Skeletal muscle satellite cell (primary cell): ENCODE data around the gene SCUBE2.
"Not testable (repeated sequence)": the region's sequence is repeated elsewhere in the genome, so short reads cannot be mapped to it uniquely, and the experiment has no call there.

ENCODE experiments used
- H3K27me3 ChIP-seq: 2 replicates; pipeline ENCODE4 v1.7.0; 2013; ENCODE audit warnings: low read length; ENCODE audit not compliant: control insufficient read depth, insufficient read depth
- H3K36me3 ChIP-seq: 2 replicates; pipeline ENCODE4 v1.7.0; 2013; ENCODE audit warnings: mild to moderate bottlenecking, control low read depth, low read length; ENCODE audit not compliant: insufficient read depth
- H3K4me1 ChIP-seq: 2 replicates; pipeline ENCODE4 v1.7.0; 2013; ENCODE audit warnings: low read length; ENCODE audit not compliant: control insufficient read depth, insufficient read depth
- H3K4me2 ChIP-seq: 2 replicates; pipeline ENCODE4 v1.7.0; 2013; ENCODE audit warnings: mild to moderate bottlenecking, low read length
- H3K4me3 ChIP-seq: 2 replicates; pipeline ENCODE4 v1.7.0; 2013; ENCODE audit warnings: low read length
- H3K9ac ChIP-seq: 2 replicates; pipeline ENCODE4 v1.7.0; 2013; ENCODE audit warnings: mild to moderate bottlenecking, low read depth, low read length, moderate library complexity
- H3K9me3 ChIP-seq: replicated peaks from 2 replicates; pipeline ENCODE4 v1.7.0; 2013; ENCODE audit warnings: mild to moderate bottlenecking, control low read depth, low read length

SCUBE2 gene

DNA sequence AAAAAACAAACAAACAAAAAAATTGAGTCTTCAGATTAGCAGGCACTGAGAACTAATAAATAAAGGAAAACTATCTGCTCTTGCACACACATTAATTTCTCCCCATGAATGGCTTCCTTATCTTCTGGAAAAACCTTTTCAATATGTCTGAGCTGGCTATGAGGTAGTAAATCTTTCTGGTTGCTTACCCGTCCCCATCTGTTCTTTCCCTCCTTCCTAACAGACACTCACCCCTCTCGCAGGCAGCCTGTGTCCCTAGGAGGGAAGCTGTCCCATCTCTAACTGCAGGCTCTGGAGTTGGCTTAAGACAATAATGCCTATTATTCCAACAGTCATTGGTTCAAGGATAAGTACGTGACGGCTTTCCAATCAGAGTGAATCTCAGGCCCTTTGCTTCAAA, 8.2 kb upstream of the SCUBE2 start:
- no peak overlapping the region for H3K4me2 ChIP-seq
- no peak overlapping the region for H3K9ac ChIP-seq
- no peaks in the 10 kb centered on the region for H3K4me1 ChIP-seq
- H3K36me3 ChIP-seq, result no peaks in the 10 kb centered on the region
- no peak overlapping the region for H3K4me3 ChIP-seq
- H3K27me3 ChIP-seq, result no peaks in the 10 kb centered on the region
- no peaks in the 10 kb centered on the region for H3K9me3 ChIP-seq

DNA sequence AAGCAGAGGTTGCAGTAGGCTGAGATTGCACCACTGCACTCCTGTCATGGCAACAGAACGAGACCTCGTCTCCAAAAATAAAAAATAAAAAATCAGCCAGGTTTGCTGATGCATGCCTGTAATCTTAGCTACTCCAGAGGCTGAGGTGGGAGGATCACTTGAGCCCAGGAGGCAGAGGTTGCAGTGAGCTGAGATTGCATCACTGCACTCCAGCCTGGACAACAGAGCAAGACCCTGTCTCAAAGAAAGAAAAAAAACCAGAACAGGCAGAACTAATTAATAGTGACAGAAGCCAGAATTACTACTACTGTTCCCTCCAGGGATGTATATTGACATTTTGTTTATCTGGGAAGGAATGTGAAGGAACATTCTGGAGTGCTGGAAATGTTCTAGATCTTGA, 7.1 kb upstream of the SCUBE2 start:
- H3K9ac ChIP-seq, H3K4me1 ChIP-seq, H3K27me3 ChIP-seq, H3K4me2 ChIP-seq, H3K9me3 ChIP-seq, H3K36me3 ChIP-seq, H3K4me3 ChIP-seq: not testable (repeated sequence)

GRCh38 chr11:9097186-9097943, 6.0 kb upstream of the SCUBE2 start:
- H3K9me3 ChIP-seq, H3K4me3 ChIP-seq, H3K36me3 ChIP-seq, H3K9ac ChIP-seq, H3K4me1 ChIP-seq, H3K4me2 ChIP-seq, H3K27me3 ChIP-seq: not testable (repeated sequence)

GRCh38 chr11:9096427-9096826, 5.0 kb upstream of the SCUBE2 start:
- Histone ChIP-seq H3K27me3 (no peaks in the 10 kb centered on the region), H3K9ac (no peak overlapping the region), H3K9me3 (no peaks in the 10 kb centered on the region), H3K36me3 (no peaks in the 10 kb centered on the region), H3K4me3 (no peak overlapping the region), H3K4me1 (no peaks in the 10 kb centered on the region), H3K4me2 (no peak overlapping the region)

- H3K9ac ChIP-seq, result no peak overlapping the region
- H3K4me3 ChIP-seq, result no peak overlapping the region
- H3K4me1 ChIP-seq, result no peaks in the 10 kb centered on the region
- H3K27me3 ChIP-seq, result peaks cover 5% of the 10 kb centered on the region
- H3K4me2 ChIP-seq, result no peak overlapping the region
- H3K9me3 ChIP-seq, result no peaks in the 10 kb centered on the region
- no peaks in the 10 kb centered on the region for H3K36me3 ChIP-seq
These were observed 4.0 kb upstream of the SCUBE2 start for GRCh38 chr11:9095421-9095820.

- H3K4me3 ChIP-seq, result no peak overlapping the region
- H3K27me3 ChIP-seq, result peaks cover 13% of the 10 kb centered on the region
- no peak overlapping the region for H3K9ac ChIP-seq
- H3K9me3 ChIP-seq, result no peaks in the 10 kb centered on the region
- H3K4me1 ChIP-seq, result no peaks in the 10 kb centered on the region
- H3K4me2 ChIP-seq, result no peak overlapping the region
- no peaks in the 10 kb centered on the region for H3K36me3 ChIP-seq
These were observed 3.0 kb upstream of the SCUBE2 start for GRCh38 chr11:9094420-9094819.

- Histone ChIP-seq H3K27me3 (peaks cover 16% of the 10 kb centered on the region), H3K9ac (no peak overlapping the region), H3K9me3 (no peaks in the 10 kb centered on the region), H3K4me2 (no peak overlapping the region), H3K4me3 (no peak overlapping the region), H3K36me3 (no peaks in the 10 kb centered on the region), H3K4me1 (no peaks in the 10 kb centered on the region)
These were observed 1.7 kb upstream of the SCUBE2 start for GRCh38 chr11:9092853-9093778.

- H3K4me3 ChIP-seq, result no peak overlapping the region
- H3K4me2 ChIP-seq, result peak overlapping the region; percentile 73
- H3K27me3 ChIP-seq, result peaks cover 16% of the 10 kb centered on the region
- H3K4me1 ChIP-seq, result no peaks in the 10 kb centered on the region
- H3K36me3 ChIP-seq, result no peaks in the 10 kb centered on the region
- no peaks in the 10 kb centered on the region for H3K9me3 ChIP-seq
- H3K9ac ChIP-seq, result no peak overlapping the region
These were observed 673 bp upstream of the SCUBE2 start for GRCh38 chr11:9092072-9092471.

DNA sequence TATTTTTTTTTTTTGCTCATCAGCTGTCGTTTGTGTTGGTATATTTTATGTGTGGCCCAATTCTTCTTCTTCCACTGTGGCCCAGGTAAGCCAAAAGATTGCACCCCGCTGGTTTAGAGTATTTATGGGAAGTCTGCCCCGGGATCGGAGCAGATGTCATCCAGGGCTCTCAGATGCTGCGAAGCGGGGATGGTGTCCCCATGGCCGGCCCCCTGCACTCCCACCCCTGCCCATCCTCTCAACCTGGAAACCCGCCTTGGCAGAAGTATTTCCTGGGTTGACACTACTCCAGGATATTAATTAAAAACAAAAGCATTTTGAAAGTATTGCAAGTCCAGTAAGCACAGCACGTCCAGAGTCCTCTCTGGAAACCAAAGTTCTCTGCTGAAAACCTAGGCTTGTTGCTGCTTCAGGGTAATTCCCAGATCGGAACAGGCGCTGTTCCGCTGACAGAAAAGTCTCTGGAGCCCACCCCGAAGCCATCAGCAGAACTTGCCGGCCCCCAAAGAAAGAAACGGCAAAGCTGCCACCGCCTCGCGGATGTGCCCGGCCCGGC, 833 bp downstream of the SCUBE2 start:
- H3K4me3 ChIP-seq, result peak overlapping the region; percentile 66
- H3K9me3 ChIP-seq, result no peaks in the 10 kb centered on the region
- no peaks in the 10 kb centered on the region for H3K36me3 ChIP-seq
- no peaks in the 10 kb centered on the region for H3K4me1 ChIP-seq
- H3K4me2 ChIP-seq, result peak overlapping the region; percentile 88
- H3K9ac ChIP-seq, result no peak overlapping the region
- peaks cover 16% of the 10 kb centered on the region for H3K27me3 ChIP-seq

GRCh38 chr11:9089636-9090035, 1.8 kb downstream of the SCUBE2 start:
- H3K9ac ChIP-seq, result no peak overlapping the region
- no peaks in the 10 kb centered on the region for H3K4me1 ChIP-seq
- peaks cover 16% of the 10 kb centered on the region for H3K27me3 ChIP-seq
- no peaks in the 10 kb centered on the region for H3K36me3 ChIP-seq
- no peak overlapping the region for H3K4me3 ChIP-seq
- H3K9me3 ChIP-seq, result no peaks in the 10 kb centered on the region
- no peak overlapping the region for H3K4me2 ChIP-seq

- Histone ChIP-seq H3K36me3 (no peaks in the 10 kb centered on the region), H3K4me1 (no peaks in the 10 kb centered on the region), H3K9me3 (no peaks in the 10 kb centered on the region), H3K27me3 (peaks cover 16% of the 10 kb centered on the region), H3K4me3 (no peak overlapping the region), H3K4me2 (no peak overlapping the region), H3K9ac (no peak overlapping the region)
These were observed 2.3 kb downstream of the SCUBE2 start for GRCh38 chr11:9089061-9089460.
